Tibial nerve (tissue), 3 donors: Measurements from ENCODE around the gene ALPL.

Experiments used
- CTCF ChIP-seq, 5 experiments: fragments of 200-600 bp in 3 of 5; fragments of 450-650 bp in 2 of 5; sonication (generic) in 3 of 5; IDR thresholded peaks; one replicate each; pipeline ENCODE4 v1.5.1; 2016 to 2019; ENCODE audit warnings: antibody characterized with exemption in 5 of 5, mild to moderate bottlenecking in 3 of 5, moderate library complexity in 2 of 5
- POLR2A ChIP-seq, 2 donors: fragments of 450-650 bp; IDR thresholded peaks; one replicate each; pipeline ENCODE4 v1.6.1; 2017; ENCODE audit warnings: antibody characterized with exemption in 2 of 2, mild to moderate bottlenecking in 2 of 2, moderate library complexity in 2 of 2

GRCh38 chr1:21478356-21478755 is 30.9 kb upstream of the ALPL start:
- TF ChIP-seq CTCF (IDR thresholded peaks at IDR 0.05), result no peak
- no peak for TF ChIP-seq POLR2A (IDR thresholded peaks at IDR 0.05)
